GM13977 (cell line): ENCODE data around the gene TRPM4.

Experiments
- DNase-seq: peaks from one replicate; pipeline ENCODE4 v3.0.0; 2012; ENCODE audit warnings: low spot score
- in situ Hi-C: fragments of 300-500 bp; cut with MboI; formaldehyde crosslinking; loops from one replicate; pipeline ENCODE4 v1.12.0; 2022; ENCODE audit warnings: low sequenced_read_pairs, low pct_unique_long_range_greater_than_20kb, mixed read lengths, inconsistent platforms; ENCODE audit not compliant: unreplicated experiment
- TF ChIP-seq, protein P1 (sequence below): IDR thresholded peaks from 2 replicates; pipeline ENCODE4 v1.5.1; 2012; ENCODE audit warnings: mild to moderate bottlenecking, control low read depth; ENCODE audit not compliant: insufficient read depth; ENCODE audit errors: extremely low read depth, missing control alignments

Gene TRPM4

GRCh38 chr19:49113762-49114629 is 43.6 kb upstream of the TRPM4 start, which contains the start of gene LIN7B:
Gene LIN7B, plus strand, starts transcription at chr19:49114370. Its CDS starts 35 bp downstream, at chr19:49114405.
- in situ Hi-C loops = no loop called here
- TF ChIP-seq, protein P1, sequence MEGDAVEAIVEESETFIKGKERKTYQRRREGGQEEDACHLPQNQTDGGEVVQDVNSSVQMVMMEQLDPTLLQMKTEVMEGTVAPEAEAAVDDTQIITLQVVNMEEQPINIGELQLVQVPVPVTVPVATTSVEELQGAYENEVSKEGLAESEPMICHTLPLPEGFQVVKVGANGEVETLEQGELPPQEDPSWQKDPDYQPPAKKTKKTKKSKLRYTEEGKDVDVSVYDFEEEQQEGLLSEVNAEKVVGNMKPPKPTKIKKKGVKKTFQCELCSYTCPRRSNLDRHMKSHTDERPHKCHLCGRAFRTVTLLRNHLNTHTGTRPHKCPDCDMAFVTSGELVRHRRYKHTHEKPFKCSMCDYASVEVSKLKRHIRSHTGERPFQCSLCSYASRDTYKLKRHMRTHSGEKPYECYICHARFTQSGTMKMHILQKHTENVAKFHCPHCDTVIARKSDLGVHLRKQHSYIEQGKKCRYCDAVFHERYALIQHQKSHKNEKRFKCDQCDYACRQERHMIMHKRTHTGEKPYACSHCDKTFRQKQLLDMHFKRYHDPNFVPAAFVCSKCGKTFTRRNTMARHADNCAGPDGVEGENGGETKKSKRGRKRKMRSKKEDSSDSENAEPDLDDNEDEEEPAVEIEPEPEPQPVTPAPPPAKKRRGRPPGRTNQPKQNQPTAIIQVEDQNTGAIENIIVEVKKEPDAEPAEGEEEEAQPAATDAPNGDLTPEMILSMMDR = peak; percentile 74
- peak; percentile 96 for DNase-seq

DNA sequence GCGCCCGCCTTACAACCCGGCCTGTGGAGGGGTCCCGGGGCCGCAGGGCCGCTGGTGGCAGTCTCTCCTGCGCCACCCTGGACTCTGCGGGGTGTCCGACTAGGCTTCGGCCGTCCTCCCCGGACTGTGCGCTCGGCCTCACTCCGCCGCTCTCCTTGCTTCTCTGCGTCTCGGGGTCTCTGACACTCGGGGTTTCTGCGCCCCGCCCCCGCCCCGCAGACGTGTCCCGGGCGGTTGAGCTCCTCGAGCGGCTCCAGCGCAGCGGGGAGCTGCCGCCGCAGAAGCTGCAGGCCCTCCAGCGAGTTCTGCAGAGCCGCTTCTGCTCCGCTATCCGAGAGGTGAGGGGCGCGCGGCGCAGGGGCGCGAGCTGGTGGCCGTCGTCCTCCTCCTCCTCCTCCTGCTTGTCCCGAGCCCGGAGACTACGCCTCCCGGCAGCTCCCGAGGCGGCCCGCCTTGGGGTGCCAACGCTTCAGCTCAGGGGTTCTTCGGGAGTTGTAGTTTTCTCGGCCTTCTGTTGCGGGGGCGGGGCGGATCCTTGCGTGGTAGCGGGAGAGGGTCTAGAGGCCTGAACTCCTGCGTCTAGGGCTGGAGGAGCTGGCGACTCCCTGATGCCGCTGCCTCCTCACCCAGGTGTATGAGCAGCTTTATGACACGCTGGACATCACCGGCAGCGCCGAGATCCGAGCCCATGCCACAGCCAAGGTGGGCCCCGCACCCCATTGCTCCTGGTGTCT is 42.8 kb upstream of the TRPM4 start:
- DNase-seq = peak; percentile 57
- in situ Hi-C loops = no loop called here
- TF ChIP-seq, protein P1 = no peak

DNA sequence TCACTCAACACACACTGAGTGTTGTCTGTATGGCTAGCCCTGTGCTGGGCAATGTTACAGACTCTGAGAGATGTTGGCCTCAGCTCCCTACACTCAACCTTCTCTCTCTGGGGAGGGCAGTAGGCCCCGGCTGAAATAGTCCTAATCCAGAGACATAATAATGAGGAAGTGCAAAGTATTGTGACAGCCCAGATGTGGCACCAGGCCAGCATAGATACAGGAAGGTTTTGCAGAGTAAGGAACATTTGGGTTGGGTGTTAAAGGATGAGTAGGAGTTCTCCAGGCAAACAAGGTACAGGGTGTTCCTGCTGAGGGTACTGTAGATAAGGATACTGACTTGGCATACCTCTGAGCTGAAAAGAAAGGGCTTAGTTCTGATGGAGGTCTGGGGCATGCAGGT is 41.0 kb upstream of the TRPM4 start:
- no peak for DNase-seq
- in situ Hi-C loops = no loop called here
- TF ChIP-seq, protein P1 = no peak

- TF ChIP-seq, protein P1 = no peak
- in situ Hi-C loops = no loop called here
- DNase-seq = no peak
Measured at GRCh38 chr19:49117677-49118564, 39.7 kb upstream of the TRPM4 start.

DNA sequence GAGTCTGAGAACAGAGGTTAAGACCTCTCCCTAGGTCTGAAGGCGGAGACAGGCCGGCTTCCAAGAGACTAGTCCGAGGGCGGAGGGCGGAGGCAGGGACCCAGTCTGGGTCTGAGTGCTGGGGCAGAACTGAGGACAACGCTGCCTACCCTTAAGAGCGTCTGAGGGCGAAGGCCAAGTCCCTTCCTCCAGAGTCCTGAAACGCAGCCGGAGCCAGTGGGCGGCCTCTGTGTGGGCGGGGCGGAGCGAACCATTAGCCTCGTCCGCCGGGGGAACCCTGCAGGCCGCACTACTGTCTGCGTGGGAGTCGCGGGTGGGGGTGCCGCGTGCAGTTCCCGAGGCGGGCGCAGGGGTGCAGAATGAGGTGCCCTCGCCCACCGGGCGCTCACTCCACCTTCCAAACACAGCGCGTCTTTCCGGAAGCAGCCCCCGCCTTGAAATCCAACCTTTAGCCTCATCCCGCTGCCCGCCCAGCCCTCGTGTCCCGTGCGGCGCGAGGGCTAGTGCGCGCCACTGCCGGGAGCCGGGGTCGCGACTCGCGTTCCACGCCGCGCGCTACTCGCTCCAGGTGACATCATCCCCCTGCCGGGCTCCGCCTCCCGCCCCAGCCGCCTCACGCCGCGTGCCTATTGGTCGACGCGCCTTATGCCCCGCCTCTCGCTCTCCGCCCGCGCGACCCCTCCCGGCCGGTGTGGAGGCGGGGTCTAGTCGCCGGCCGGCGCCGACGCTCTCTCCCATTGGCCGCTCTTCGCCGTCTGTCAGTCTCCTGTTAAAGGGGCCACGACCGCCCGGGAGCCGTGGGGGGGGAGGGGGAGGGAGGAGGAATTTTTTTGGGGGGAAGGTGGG is 38.8 kb upstream of the TRPM4 start, which contains the start of gene C19orf73:
C19orf73 (minus strand) TSS at position 579 of the 846 bp plus-strand sequence; CDS start at position 458, 121 bp downstream.
- TF ChIP-seq, protein P1 = peak; percentile 11
- in situ Hi-C loops = no loop called here
- peak; percentile 100 for DNase-seq
